Skeletal muscle cell (primary cell): ENCODE data around the gene SPATA31D4.
"Not testable (repeated sequence)": the region's sequence is repeated elsewhere in the genome, so short reads cannot be mapped to it uniquely, and the experiment has no call there.

Source experiments
- DNase-seq: peaks from one replicate; pipeline ENCODE4 v3.0.0-alpha.2; 2010; ENCODE audit warnings: low read depth
- H3K4me3 ChIP-seq: 2 replicates; pipeline ENCODE4 v1.5.1; 2011; ENCODE audit warnings: low read depth, mild to moderate bottlenecking, control low read depth, low read length, moderate library complexity

Gene SPATA31D4

GRCh38 chr9:81928305-81928704 is at the start of gene SPATA31D4:
Gene SPATA31D4 (plus strand): TSS chr9:81928428. CDS start chr9:81928514, 86 bp downstream.
- not testable (repeated sequence) for DNase-seq, H3K4me3 ChIP-seq

GRCh38 chr9:81878530-81878929 is 49.7 kb upstream of the SPATA31D4 start:
- DNase-seq: no peak
- no peak overlapping the region for H3K4me3 ChIP-seq

GRCh38 chr9:81879501-81879916 is 48.7 kb upstream of the SPATA31D4 start:
- DNase-seq: no peak
- no peak overlapping the region for H3K4me3 ChIP-seq

GRCh38 chr9:81885602-81886001 is 42.6 kb upstream of the SPATA31D4 start:
- no peak overlapping the region for H3K4me3 ChIP-seq
- DNase-seq: no peak

GRCh38 chr9:81886665-81887064 is 41.6 kb upstream of the SPATA31D4 start:
- H3K4me3 ChIP-seq: no peak overlapping the region
- no peak for DNase-seq

- H3K4me3 ChIP-seq: no peak overlapping the region
- no peak for DNase-seq
These were observed 38.1 kb upstream of the SPATA31D4 start for GRCh38 chr9:81890104-81890503.

- H3K4me3 ChIP-seq: no peak overlapping the region
- no peak for DNase-seq
These were observed 35.8 kb upstream of the SPATA31D4 start for GRCh38 chr9:81892440-81892839.

- no peak for DNase-seq
- H3K4me3 ChIP-seq: no peak overlapping the region
These were observed 34.3 kb upstream of the SPATA31D4 start for GRCh38 chr9:81893929-81894328.

GRCh38 chr9:81894891-81895290 is 33.3 kb upstream of the SPATA31D4 start:
- no peak overlapping the region for H3K4me3 ChIP-seq
- DNase-seq: no peak

GRCh38 chr9:81896070-81896469 is 32.2 kb upstream of the SPATA31D4 start:
- no peak for DNase-seq
- no peak overlapping the region for H3K4me3 ChIP-seq

- H3K4me3 ChIP-seq: no peak overlapping the region
- no peak for DNase-seq
These were observed 29.4 kb upstream of the SPATA31D4 start for GRCh38 chr9:81898851-81899250.

GRCh38 chr9:81902196-81902595 is 26.0 kb upstream of the SPATA31D4 start:
- no peak for DNase-seq
- H3K4me3 ChIP-seq: no peak overlapping the region

GRCh38 chr9:81902626-81903025 is 25.6 kb upstream of the SPATA31D4 start:
- DNase-seq: peak; percentile 10
- no peak overlapping the region for H3K4me3 ChIP-seq

GRCh38 chr9:81906671-81907070 is 21.6 kb upstream of the SPATA31D4 start:
- no peak overlapping the region for H3K4me3 ChIP-seq
- peak; percentile 40 for DNase-seq

- H3K4me3 ChIP-seq: no peak overlapping the region
- no peak for DNase-seq
These were observed 16.1 kb upstream of the SPATA31D4 start for GRCh38 chr9:81912135-81912534.

- H3K4me3 ChIP-seq: no peak overlapping the region
- no peak for DNase-seq
These were observed 12.3 kb upstream of the SPATA31D4 start for GRCh38 chr9:81915801-81916505.

GRCh38 chr9:81918507-81918906 is 9.7 kb upstream of the SPATA31D4 start:
- DNase-seq, H3K4me3 ChIP-seq: not testable (repeated sequence)

- not testable (repeated sequence) for H3K4me3 ChIP-seq, DNase-seq
These were observed 1.9 kb downstream of the SPATA31D4 start for GRCh38 chr9:81930147-81930546.

GRCh38 chr9:81933547-81933946 is 5.3 kb downstream of the SPATA31D4 start:
- not testable (repeated sequence) for DNase-seq, H3K4me3 ChIP-seq

GRCh38 chr9:81943393-81943792 is 15.2 kb downstream of the SPATA31D4 start, which contains the start of gene SPATA31D3:
Gene SPATA31D3 (plus strand): TSS chr9:81943500. CDS start chr9:81943586, 86 bp downstream.
- not testable (repeated sequence) for DNase-seq, H3K4me3 ChIP-seq

GRCh38 chr9:81948650-81949049 is 20.4 kb downstream of the SPATA31D4 start:
- not testable (repeated sequence) for DNase-seq, H3K4me3 ChIP-seq
